Pulmonary artery endothelial cell (primary cell): ENCODE results near the gene LYG1. TPM values are rescaled to one million over a fixed set of nuclear protein-coding genes. Genes with fewer than 3 reads are reported as not detected.
"Not testable (repeated sequence)": the region's sequence is repeated elsewhere in the genome, so short reads cannot be mapped to it uniquely, and the experiment has no call there.

Experiments used
- DNase-seq: peaks from one replicate; pipeline ENCODE4 v3.0.0-alpha.2; 2011; ENCODE audit warnings: low read depth, low spot score
- total RNA-seq: library from RNA; depleted of rRNA; stranded (reverse); fragments of >200 nt; gene quantifications from 2 replicates; pipeline ENCODE4 v1.2.3, GENCODE V29; 2014

Gene LYG1
- total RNA-seq, result 0.26 and 0.39 TPM in 2 replicates

- not testable (repeated sequence) for DNase-seq
These were observed at the start of gene LYG1 for GRCh38 chr2:99301097-99301496. Gene LYG1, minus strand, starts transcription at chr2:99301197. Its CDS starts 5,527 bp downstream, at chr2:99295670.

GRCh38 chr2:99350194-99350593, 49.2 kb upstream of the LYG1 start:
- DNase-seq, result no peak

GRCh38 chr2:99348173-99348572, 47.2 kb upstream of the LYG1 start:
- DNase-seq, result no peak

GRCh38 chr2:99346218-99346617, 45.2 kb upstream of the LYG1 start:
- no peak for DNase-seq

DNA sequence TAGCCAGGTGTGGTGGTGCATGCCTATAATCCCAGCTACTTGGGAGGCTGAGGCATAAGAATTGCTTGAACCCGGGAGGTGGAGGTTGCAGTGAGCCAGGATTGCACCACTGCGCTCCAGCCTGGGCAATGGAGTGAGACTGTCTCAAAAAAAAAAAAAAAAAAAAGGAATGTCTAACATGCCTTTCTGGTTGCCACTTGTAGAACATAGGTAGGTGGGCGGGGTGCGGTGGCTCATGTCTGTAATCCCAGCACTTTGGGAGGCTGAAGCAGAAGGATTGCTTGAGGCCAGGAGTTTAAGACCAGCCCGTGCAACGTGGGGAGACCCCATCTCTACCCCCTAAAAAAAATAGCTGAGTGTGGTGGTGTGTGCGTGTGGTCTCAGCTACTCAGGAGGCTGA, 44.4 kb upstream of the LYG1 start:
- not testable (repeated sequence) for DNase-seq

DNA sequence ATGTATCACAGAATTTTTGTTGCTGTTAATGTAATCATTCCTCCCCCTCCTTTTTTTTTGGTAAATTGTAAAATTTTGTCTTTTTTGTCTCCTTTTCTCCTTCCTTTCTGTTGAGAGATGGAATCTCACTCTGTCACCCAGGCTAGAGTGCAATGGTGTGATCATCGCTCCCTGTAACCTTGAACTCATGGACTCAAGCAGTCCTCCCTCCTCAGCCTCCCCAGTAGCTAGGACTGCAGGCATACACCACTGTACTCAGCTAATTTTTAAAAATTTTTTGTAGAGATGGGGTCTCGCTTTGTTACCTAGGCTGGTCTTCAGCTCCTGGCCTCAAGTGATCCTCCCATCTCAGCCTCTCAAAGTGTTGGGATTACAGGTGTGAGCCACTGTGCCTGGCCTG, 41.5 kb upstream of the LYG1 start:
- no peak for DNase-seq

DNA sequence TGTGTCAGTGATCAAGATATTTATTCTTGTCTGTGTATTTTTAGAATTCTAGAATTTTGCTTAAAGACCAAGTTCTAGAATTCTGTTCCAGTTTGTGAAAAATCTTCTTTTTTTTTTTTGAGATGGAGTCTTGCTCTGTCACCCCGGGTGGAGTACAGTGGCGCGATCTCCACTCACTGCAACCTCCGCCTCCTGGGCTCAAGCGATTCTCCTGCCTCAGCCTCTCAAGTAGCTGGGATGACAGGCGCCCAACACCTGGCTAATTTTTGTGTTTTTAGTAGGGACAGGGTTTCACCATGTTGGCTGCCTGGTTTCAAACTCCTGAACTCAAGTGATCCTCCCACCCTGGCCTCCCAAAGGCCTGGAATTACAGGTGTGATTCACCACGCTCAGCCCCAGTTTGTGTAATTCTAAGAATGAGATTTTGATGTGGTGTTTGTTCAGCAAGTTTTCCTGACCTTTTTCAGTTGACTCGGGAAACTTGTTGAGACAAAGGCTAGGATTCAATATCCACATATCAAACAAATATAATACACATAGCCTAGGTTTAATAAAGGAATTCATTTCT, 39.8 kb upstream of the LYG1 start:
- DNase-seq, result no peak

- DNase-seq, result no peak
These were observed 37.1 kb upstream of the LYG1 start for GRCh38 chr2:99338029-99338585.

DNA sequence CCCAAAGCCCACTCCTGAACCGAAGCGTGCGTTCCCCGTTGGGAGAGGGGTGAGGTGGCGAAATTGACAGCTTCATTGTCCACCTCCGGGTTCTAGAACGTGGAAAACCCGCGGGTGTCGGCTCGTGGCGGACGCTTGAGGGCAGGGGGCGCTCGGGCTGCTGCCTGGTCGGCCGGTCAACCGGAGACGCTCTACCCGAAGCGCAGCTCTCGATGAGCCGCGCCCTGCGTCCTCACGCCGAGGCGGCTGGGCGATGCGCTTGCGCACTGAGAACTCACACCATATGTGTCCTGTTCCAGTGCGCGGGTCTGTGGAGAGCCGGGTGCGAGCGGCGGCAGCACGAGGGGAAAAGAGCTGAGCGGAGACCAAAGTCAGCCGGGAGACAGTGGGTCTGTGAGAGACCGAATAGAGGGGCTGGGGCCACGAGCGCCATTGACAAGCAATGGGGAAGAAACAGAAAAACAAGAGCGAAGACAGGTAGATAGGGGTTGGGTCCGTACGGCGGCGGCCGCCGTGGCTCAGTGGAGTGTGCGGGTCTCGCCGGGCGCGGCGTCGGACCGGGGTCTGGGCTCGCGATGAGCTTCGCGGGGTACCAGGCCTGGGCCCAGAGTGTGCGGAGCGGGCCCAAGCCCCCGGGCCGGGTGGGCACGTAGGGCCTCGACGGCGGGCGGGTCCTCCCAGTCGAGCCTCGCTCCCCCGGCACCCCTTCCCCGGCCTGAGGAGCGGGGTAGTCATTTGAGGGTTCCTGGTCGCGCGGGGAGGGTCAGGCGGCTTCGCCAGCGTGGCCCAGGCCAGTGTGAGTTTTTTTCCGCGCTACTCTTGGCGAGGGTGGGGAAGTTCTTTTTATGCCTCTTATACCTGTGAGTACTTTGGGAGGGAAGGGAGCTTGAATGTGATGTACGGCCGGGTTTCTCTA, 36.4 kb upstream of the LYG1 start, which contains the start of gene EIF5B:
TSS of gene EIF5B (plus strand) at position 277 of the 916 bp plus-strand sequence. CDS start at position 443, 166 bp downstream.
- peak; percentile 85 for DNase-seq

- no peak for DNase-seq
These were observed 35.8 kb upstream of the LYG1 start for GRCh38 chr2:99336804-99337112.

GRCh38 chr2:99335911-99336803, 35.2 kb upstream of the LYG1 start, which contains the start of gene TXNDC9:
Gene TXNDC9, minus strand, starts transcription at chr2:99336333. Its CDS starts 3,123 bp downstream, at chr2:99333210.
- peak; percentile 98 for DNase-seq

DNA sequence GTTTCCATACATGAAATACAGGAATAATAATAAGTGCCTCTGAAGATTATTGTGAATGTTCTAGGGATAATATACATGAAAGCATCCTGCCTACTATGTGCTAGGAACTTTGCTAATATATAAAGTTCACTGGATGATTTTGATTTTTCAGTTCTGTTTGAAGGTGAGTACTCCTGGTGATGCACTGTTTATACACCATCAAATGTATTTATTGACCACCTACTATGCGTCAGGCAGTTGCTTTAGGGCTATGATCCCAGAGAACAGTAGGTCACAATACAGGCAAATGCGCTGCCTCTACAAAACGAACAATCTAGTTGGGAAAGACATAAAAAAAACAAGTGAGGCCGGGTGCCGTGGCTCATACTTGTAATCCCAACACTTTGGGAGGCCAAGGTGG, 24.4 kb upstream of the LYG1 start:
- no peak for DNase-seq

DNA sequence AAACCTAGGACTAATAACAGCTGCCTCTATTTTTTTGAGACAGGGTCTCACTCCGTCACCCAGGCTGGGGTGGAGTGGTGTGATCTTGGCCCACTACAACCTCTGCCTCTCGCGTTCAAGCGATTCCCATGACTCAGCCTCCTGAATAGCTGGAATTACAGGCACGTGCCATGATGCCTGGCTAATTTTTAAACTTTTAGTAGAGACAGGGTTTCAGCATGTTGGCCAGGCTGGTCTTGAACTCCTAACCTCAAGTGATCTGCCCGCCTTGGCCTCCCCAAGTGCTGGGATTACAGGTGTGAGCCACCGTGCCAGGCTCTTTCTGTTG, 16.8 kb upstream of the LYG1 start:
- not testable (repeated sequence) for DNase-seq

DNA sequence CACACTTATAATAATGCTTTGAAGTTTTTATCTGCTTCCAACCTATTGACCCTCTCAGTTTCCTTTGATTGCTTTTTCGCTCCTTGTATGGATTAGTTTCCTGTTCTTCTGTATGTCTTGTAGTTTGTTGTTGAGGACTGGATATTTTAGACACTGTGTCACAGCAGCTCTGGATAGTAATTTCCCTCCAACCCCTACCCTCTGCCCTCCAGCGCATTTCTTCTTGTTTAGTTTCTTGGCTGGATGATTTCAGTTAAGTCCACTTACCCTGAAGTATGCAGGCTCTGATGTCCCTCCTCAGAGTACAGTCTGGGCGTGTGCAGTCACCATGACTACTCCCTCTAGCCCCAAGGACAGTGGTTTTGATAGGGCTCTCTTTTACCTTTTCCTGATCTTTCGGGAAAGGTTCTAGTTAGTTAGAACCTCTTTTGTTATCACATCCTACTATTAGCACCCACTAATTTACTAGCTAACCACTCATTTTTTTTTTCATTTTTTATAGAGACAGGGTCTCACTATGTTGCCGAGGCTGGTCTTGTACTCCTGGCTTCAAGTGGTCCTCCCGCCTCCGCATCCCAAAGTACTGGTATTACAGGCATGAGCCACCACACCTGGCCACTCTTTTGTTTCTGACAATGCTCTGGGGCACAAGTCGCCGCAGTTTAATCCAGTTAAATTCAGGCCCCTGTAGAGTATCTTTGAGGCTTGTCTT, 16.3 kb upstream of the LYG1 start:
- DNase-seq, result no peak

- no peak for DNase-seq
These were observed 1.4 kb downstream of the LYG1 start for GRCh38 chr2:99299580-99299979.

- DNase-seq, result no peak
These were observed 3.0 kb downstream of the LYG1 start for GRCh38 chr2:99297994-99298393.

GRCh38 chr2:99285526-99285925, 15.5 kb downstream of the LYG1 start:
- no peak for DNase-seq

DNA sequence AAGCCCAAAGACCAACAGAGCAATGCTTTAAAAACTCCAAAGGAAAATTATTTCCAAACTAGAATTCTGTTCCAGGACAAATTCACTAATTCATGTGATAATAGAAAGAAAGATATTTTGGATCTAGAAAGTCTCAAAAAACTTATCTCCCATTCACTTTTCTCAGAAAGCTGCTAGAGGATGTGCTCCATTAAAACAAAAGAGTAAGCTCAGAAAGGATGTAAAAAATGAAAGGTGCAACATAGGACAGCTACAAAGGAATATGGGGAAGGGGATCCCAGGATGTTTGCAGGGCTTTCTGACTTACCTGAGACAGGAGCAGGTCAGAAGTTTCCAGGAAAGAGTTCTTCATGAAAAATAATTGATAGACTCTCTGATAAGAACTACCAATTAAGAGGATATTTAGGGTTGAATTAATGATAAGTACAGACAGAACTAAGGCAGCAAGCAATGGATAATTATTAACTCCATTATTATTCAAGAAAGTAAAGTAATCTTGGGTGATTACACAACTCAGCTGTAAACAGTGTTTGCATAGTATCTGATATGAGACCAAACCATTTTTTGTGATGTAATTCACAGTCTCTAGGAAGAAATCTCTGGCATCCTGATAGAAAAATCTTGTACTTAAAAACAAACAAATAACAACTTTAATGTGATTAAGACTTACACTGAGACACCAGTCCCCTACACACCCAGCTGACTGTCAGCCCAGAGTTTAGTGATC, 20.9 kb downstream of the LYG1 start:
- no peak for DNase-seq

- no peak for DNase-seq
These were observed 22.2 kb downstream of the LYG1 start for GRCh38 chr2:99278793-99279291.

DNA sequence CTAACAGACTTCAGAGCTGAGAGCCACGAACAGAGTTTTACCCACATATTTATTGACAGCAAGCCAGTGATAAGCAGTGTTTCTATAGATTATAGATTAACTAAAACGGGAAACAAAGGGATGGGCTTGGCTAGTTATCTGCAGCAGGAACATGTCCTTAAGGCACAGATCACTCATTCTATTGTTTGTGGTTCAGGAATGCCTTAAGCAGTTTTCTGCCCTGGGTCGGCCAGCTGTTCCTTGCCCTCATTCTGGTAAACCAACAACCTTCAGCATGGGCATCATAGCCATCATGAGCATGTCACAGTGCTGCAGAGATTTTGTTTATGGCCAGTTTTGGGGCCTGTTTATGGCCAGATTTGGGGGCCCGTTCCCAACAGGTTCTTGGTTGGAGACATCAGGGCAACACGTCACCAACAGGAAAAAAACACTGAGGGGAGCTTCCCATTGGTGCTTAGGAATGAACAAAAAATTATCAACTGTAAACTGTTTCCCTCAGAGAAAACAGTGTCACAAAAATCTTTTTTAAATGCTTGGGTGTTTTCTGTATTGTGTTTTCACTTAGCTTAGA, 22.7 kb downstream of the LYG1 start:
- DNase-seq, result not testable (repeated sequence)
